ENCODE data around the gene NDUFV2. TPM values are rescaled to one million over a fixed set of nuclear protein-coding genes. Genes with fewer than 3 reads are reported as not detected.

Gene NDUFV2
- total and polyA plus RNA-seq, 2 of the 13 experiments (the other 11 are each of a cell fraction or from before 2014, with no cell fraction given) = 216 to 299 TPM

DNA sequence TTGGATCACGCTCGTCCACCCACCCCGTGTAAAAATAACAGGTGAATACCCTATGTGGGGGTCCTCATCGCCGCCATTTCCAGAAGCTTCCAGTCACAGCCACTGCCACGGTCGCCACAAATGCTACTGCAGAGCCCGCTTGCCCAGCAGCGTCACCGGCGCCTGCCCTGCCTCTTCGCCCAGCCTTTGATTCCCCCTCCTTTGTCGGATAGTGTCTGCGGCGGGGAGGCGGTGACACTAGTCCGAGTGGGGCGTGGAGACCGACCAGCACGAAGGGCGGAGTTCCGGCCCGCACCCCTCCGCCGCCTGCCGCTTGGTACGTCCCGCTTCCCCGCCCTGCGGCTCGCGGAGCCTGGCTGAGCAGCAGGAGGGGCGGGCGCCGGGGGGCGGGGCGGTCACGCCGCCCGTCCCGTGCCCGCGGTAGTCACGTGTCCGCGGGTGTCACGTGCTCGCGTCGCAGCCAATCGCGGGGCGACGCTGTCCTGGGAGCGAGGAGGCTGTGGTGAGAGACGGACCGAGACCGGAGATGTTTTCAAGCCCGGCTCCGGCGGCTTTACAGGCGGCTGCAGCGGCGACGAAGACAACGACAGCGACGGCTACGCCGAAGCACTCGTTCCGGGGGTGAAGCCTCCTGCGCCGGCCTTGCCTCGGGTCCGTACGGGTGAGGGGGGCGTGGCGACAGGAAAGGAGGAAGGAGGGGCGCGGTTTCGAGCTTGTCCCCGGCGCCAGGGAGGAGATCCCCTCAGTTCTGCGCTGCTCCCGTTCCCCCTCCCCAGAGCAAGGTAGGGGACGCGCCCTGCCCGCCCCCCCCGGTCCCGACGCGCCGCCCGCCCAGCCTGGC, 34.0 kb downstream of the NDUFV2 start, which contains the start of gene ANKRD12 (continued):
- TF ChIP-seq ZGPAT (CRISPR knock-in tag; IDR thresholded peaks at IDR 0.05) (peak; percentile 93), SAFB2 (CRISPR knock-in tag; IDR thresholded peaks at IDR 0.05; ENCODE audit: borderline replicate concordance, low read depth) (peak; percentile 86; the same call in 1 of the 2 replicates), ZNF256 (CRISPR knock-in tag; conservative IDR thresholded peaks at IDR 0.05) (0 out of 2 replicates have a peak, but pooled peaks have one; percentile 2), ZNF138 (CRISPR knock-in tag; IDR thresholded peaks at IDR 0.05; ENCODE audit: low read depth) (no peak), HDAC1 (CRISPR knock-in tag; IDR thresholded peaks at IDR 0.05) (no peak; the same call in 1 of the 2 replicates), ZC3H13 (CRISPR knock-in tag; IDR thresholded peaks at IDR 0.05) (peak; percentile 96), ZNF10 (CRISPR knock-in tag; IDR thresholded peaks at IDR 0.05; ENCODE audit: borderline replicate concordance, low read depth) (no peak), ZNF75D (CRISPR knock-in tag; IDR thresholded peaks at IDR 0.05; ENCODE audit: borderline replicate concordance) (no peak), ZNF761 (CRISPR knock-in tag; conservative IDR thresholded peaks at IDR 0.05) (0 out of 2 replicates have a peak, but pooled peaks have one; percentile 23), TGIF2 (CRISPR knock-in tag; IDR thresholded peaks at IDR 0.05) (no peak; the same call in 1 of the 2 replicates), TEAD3 (CRISPR knock-in tag; optimal IDR thresholded peaks at IDR 0.05; ENCODE audit: borderline replicate concordance) (peak; percentile 11), GATAD2A (CRISPR knock-in tag; IDR thresholded peaks at IDR 0.05) (peak; percentile 88), CTCF (CRISPR knock-in tag; IDR thresholded peaks at IDR 0.05) (no peak), ZNF616 (CRISPR knock-in tag; IDR thresholded peaks at IDR 0.05; ENCODE audit: low read depth) (peak; percentile 37; the same call in 1 of the 2 replicates), YY1 (IDR thresholded peaks at IDR 0.05; ENCODE audit: insufficient read depth, insufficient replicate concordance, low read depth, low read length) (peak; percentile 68), CSRNP2 (CRISPR knock-in tag; conservative IDR thresholded peaks at IDR 0.05; ENCODE audit: low read depth) (no peak)
- TF ChIP-seq, protein P1, sequence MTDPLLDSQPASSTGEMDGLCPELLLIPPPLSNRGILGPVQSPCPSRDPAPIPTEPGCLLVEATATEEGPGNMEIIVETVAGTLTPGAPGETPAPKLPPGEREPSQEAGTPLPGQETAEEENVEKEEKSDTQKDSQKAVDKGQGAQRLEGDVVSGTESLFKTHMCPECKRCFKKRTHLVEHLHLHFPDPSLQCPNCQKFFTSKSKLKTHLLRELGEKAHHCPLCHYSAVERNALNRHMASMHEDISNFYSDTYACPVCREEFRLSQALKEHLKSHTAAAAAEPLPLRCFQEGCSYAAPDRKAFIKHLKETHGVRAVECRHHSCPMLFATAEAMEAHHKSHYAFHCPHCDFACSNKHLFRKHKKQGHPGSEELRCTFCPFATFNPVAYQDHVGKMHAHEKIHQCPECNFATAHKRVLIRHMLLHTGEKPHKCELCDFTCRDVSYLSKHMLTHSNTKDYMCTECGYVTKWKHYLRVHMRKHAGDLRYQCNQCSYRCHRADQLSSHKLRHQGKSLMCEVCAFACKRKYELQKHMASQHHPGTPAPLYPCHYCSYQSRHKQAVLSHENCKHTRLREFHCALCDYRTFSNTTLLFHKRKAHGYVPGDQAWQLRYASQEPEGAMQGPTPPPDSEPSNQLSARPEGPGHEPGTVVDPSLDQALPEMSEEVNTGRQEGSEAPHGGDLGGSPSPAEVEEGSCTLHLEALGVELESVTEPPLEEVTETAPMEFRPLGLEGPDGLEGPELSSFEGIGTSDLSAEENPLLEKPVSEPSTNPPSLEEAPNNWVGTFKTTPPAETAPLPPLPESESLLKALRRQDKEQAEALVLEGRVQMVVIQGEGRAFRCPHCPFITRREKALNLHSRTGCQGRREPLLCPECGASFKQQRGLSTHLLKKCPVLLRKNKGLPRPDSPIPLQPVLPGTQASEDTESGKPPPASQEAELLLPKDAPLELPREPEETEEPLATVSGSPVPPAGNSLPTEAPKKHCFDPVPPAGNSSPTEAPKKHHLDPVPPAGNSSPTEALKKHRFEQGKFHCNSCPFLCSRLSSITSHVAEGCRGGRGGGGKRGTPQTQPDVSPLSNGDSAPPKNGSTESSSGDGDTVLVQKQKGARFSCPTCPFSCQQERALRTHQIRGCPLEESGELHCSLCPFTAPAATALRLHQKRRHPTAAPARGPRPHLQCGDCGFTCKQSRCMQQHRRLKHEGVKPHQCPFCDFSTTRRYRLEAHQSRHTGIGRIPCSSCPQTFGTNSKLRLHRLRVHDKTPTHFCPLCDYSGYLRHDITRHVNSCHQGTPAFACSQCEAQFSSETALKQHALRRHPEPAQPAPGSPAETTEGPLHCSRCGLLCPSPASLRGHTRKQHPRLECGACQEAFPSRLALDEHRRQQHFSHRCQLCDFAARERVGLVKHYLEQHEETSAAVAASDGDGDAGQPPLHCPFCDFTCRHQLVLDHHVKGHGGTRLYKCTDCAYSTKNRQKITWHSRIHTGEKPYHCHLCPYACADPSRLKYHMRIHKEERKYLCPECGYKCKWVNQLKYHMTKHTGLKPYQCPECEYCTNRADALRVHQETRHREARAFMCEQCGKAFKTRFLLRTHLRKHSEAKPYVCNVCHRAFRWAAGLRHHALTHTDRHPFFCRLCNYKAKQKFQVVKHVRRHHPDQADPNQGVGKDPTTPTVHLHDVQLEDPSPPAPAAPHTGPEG (CRISPR knock-in tag; IDR thresholded peaks at IDR 0.05) = no peak
